Measurements from ENCODE around the gene TATDN2.
"Not testable (repeated sequence)": the region's sequence is repeated elsewhere in the genome, so short reads cannot be mapped to it uniquely, and the experiment has no call there.

The TATDN2 gene

GRCh38 chr3:10268116-10268515 lies 19.9 kb downstream of the TATDN2 start:
- no peak for DNase-seq (ENCODE audit: low spot score)

GRCh38 chr3:10268930-10269329 lies 20.7 kb downstream of the TATDN2 start:
- DNase-seq (ENCODE audit: low spot score), result no peak

GRCh38 chr3:10269443-10269842 lies 21.2 kb downstream of the TATDN2 start:
- no peak for DNase-seq (ENCODE audit: low spot score)

GRCh38 chr3:10272476-10272875 lies 24.2 kb downstream of the TATDN2 start:
- not testable (repeated sequence) for DNase-seq (ENCODE audit: low spot score)

- no peak for DNase-seq (ENCODE audit: low spot score)
Observed at GRCh38 chr3:10272977-10273376, 24.7 kb downstream of the TATDN2 start.

GRCh38 chr3:10273702-10274305 lies 25.5 kb downstream of the TATDN2 start:
- DNase-seq (ENCODE audit: low spot score), result no peak

GRCh38 chr3:10274601-10275000 lies 26.3 kb downstream of the TATDN2 start:
- DNase-seq (ENCODE audit: low spot score), result no peak

GRCh38 chr3:10277115-10277625 lies 28.9 kb downstream of the TATDN2 start:
- no peak for DNase-seq (ENCODE audit: low spot score)

GRCh38 chr3:10278501-10278900 lies 30.2 kb downstream of the TATDN2 start:
- no peak for DNase-seq (ENCODE audit: low spot score)

GRCh38 chr3:10279384-10280176 lies 31.3 kb downstream of the TATDN2 start:
- no peak for DNase-seq (ENCODE audit: low spot score)

GRCh38 chr3:10280177-10280529 lies 31.9 kb downstream of the TATDN2 start:
- DNase-seq (ENCODE audit: low spot score), result no peak

- no peak for DNase-seq (ENCODE audit: low spot score)
Observed at GRCh38 chr3:10280571-10280970, 32.3 kb downstream of the TATDN2 start.

- no peak for DNase-seq (ENCODE audit: low spot score)
Observed at GRCh38 chr3:10281951-10282350, 33.7 kb downstream of the TATDN2 start.

GRCh38 chr3:10283638-10284037 lies 35.4 kb downstream of the TATDN2 start:
- DNase-seq (ENCODE audit: low spot score), result no peak

- DNase-seq (ENCODE audit: low spot score), result no peak
Observed at GRCh38 chr3:10284496-10284895, 36.2 kb downstream of the TATDN2 start.

GRCh38 chr3:10285272-10286132 lies 37.2 kb downstream of the TATDN2 start:
- no peak for DNase-seq (ENCODE audit: low spot score)

- DNase-seq (ENCODE audit: low spot score), result no peak
Observed at GRCh38 chr3:10286133-10286524, 37.9 kb downstream of the TATDN2 start.

- peak; percentile 68 for DNase-seq (ENCODE audit: low spot score)
Observed at GRCh38 chr3:10286596-10287295, 38.5 kb downstream of the TATDN2 start.

- no peak for DNase-seq (ENCODE audit: low spot score)
Observed at GRCh38 chr3:10287936-10288574, 39.8 kb downstream of the TATDN2 start.

- DNase-seq (ENCODE audit: low spot score), result no peak
Observed at GRCh38 chr3:10288575-10288960, 40.3 kb downstream of the TATDN2 start.

- DNase-seq (ENCODE audit: low spot score), result no peak
Observed at GRCh38 chr3:10289077-10289476, 40.8 kb downstream of the TATDN2 start.

All from RKO (cell line).